Activated CD8-positive, alpha-beta T cell treated with anti-CD3 and anti-CD28 coated beads, Interleukin-2, amount 10 ng/mL, durations not matched to agents 7 days and 5 days (primary cell): ENCODE measurements around the gene BET1L. TPM values are rescaled to one million over a fixed set of nuclear protein-coding genes. Genes with fewer than 3 reads are reported as not detected.

Experiments
- ATAC-seq: fragments of 150-1000 bp; cut with Tn5 transposase; one replicate; pipeline ENCODE4 v1.10.0; 2021; ENCODE audit warnings: moderate library complexity
- CTCF ChIA-PET: fragments of 350-600 bp; sonication (Branson Sonifier 250); formaldehyde crosslinking; loops from one replicate; lab custom pipeline; 2021; ENCODE audit warnings: antibody characterized with exemption; lab: Charles Lee
- POLR2A ChIA-PET: fragments of 350-600 bp; sonication (Branson Sonifier 250); formaldehyde crosslinking; loops from one replicate; lab custom pipeline; 2021; ENCODE audit warnings: antibody characterized with exemption; lab: Charles Lee
- DNase-seq: peaks from one replicate; pipeline ENCODE4 v3.0.0-alpha.2; 2020
- H3K27ac Mint-ChIP-seq: one replicate; pipeline ENCODE4 v1.8.0; 2021; ENCODE audit warnings: mild to moderate bottlenecking, mixed read lengths
- H3K27me3 Mint-ChIP-seq: one replicate; pipeline ENCODE4 v1.8.0; 2021; ENCODE audit warnings: low read depth, mixed read lengths
- H3K36me3 Mint-ChIP-seq: one replicate; pipeline ENCODE4 v1.8.0; 2021; ENCODE audit warnings: low read depth, mixed read lengths
- H3K4me1 Mint-ChIP-seq: one replicate; pipeline ENCODE4 v1.8.0; 2021; ENCODE audit warnings: low read depth, mixed read lengths
- H3K4me3 Mint-ChIP-seq: one replicate; pipeline ENCODE4 v1.8.0; 2021; ENCODE audit warnings: mild to moderate bottlenecking, mixed read lengths
- H3K9me3 Mint-ChIP-seq: one replicate; pipeline ENCODE4 v1.8.0; 2022; ENCODE audit warnings: mixed read lengths; ENCODE audit not compliant: insufficient read depth
- total RNA-seq, 2 experiments: library from RNA; stranded (reverse); gene quantifications; one replicate each; pipeline ENCODE4 v1.2.3, GENCODE V29; 2021

BET1L gene
- total RNA-seq, 2 experiments from 2014 or later: 33.8 to 34.2 TPM

DNA sequence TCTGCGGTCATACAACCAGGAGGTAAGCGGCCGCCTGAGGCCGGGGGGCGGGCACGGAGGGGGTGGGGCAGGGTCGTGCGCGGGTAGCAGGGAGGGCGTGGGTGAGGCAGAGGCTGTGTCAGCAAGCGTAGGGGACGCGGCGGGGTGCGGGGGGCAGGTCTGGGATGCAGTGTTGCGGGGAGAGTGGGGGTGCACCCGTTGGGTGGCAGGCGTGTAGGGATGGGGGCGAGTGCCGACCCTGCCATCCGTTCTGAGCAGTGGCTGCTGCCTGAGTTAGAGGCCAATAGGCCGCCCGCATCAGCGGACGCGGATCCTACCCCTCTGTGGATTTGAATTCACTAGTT, 1.7 kb upstream of the BET1L start:
- no peaks in the 10 kb centered on the region for H3K27me3 Mint-ChIP-seq
- no peaks in the 10 kb centered on the region for H3K9me3 Mint-ChIP-seq
- POLR2A ChIA-PET: interaction anchor here (1.2 to 2.9 kb wide), 7 partner anchors 10 to 108 kb away, joined by 4 to 15 read pairs (median 8); partner anchors contain the start of genes PGGHG and PSMD13
- ATAC-seq (peak; percentile 7), DNase-seq (no peak)
- H3K27ac Mint-ChIP-seq: peak overlapping the region; percentile 99
- H3K4me3 Mint-ChIP-seq: peak overlapping the region; percentile 94
- H3K4me1 Mint-ChIP-seq: peaks cover 47% of the 10 kb centered on the region
- H3K36me3 Mint-ChIP-seq: peaks cover 62% of the 10 kb centered on the region
- CTCF ChIA-PET: interaction anchor here (0.7 kb wide), 1 partner anchor 42 kb away, joined by 4 read pairs; no protein-coding TSS in a partner anchor

DNA sequence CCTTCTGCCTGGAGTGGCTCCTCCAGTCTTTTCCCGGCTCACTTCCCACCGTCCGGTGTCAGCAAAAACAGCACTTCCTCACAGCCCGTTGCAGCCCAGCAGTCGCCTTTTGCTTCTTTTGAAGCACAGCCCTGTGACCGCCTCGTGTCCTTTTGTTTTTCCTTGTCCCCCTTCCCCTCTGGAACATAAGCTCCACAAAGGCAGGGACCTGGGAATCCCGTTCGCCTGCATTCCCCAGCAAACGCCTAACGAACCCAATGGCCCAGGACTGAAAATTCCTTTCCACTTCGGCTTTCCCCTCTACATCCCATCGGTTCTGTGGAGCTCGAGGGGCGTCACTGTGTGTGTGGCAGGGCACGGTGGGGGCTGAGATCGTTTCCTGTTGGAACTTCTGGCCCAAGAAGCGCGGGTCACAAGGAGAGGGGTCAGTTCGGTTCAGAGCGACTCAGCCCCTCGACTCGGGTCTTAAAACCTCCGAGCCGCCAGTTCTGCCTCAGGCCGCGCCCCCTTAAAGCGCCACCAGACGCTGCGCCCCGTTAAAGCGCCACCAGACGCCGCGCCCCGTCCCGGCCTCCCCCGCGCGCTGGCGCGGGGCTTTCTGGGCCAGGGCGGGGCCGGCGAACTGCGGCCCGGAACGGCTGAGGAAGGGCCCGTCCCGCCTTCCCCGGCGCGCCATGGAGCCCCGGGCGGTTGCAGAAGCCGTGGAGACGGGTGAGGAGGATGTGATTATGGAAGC, 1.1 kb upstream of the BET1L start:
- Mint-ChIP-seq H3K36me3 (peaks cover 65% of the 10 kb centered on the region), H3K4me1 (peaks cover 53% of the 10 kb centered on the region), H3K27ac (peak overlapping the region; percentile 99), H3K4me3 (peak overlapping the region; percentile 94), H3K9me3 (no peaks in the 10 kb centered on the region), H3K27me3 (no peaks in the 10 kb centered on the region)
- ChIA-PET POLR2A (interaction anchor here (1.2 to 2.9 kb wide), 7 partner anchors 11 to 109 kb away, joined by 4 to 15 read pairs (median 8); partner anchors contain the start of genes PGGHG and PSMD13), CTCF (interaction anchor here (2.0 to 2.1 kb wide), 2 partner anchors 29 to 76 kb away, joined by 6 to 7 read pairs; partner anchors contain the start of gene PSMD13)
- DNase-seq (peak; percentile 88), ATAC-seq (peak; percentile 73)

DNA sequence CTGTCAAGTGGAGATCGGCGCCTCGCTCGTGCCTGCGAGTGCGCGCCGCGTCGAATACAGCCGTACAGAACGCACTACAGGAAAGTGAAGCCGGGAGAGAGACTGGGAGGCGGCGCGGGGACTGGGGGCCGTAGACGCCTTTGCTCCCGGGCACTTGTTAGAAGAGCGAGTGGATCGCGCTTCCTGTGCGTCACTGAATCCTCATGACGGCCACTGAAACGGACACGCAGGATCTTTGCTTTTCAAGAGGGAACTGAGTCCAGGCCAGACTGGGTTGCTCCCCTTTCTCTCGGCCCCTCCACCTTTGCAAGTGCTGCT, 623 bp upstream of the BET1L start:
- Mint-ChIP-seq H3K4me3 (peak overlapping the region; percentile 94), H3K36me3 (peaks cover 64% of the 10 kb centered on the region), H3K27ac (peak overlapping the region; percentile 99), H3K9me3 (no peaks in the 10 kb centered on the region), H3K27me3 (no peaks in the 10 kb centered on the region), H3K4me1 (peaks cover 58% of the 10 kb centered on the region)
- ATAC-seq (no peak), DNase-seq (no peak)
- ChIA-PET CTCF (interaction anchor here (0.9 to 2.1 kb wide), 9 partner anchors 16 to 242 kb away, joined by 4 to 13 read pairs (median 5); partner anchors contain the start of genes PSMD13 and PTDSS2), POLR2A (interaction anchor here (0.7 to 2.9 kb wide), 19 partner anchors 8 to 611 kb away, joined by 3 to 16 read pairs (median 4); partner anchors contain the start of genes IFITM2, NLRP6, PNPLA2 and PSMD13)

DNA sequence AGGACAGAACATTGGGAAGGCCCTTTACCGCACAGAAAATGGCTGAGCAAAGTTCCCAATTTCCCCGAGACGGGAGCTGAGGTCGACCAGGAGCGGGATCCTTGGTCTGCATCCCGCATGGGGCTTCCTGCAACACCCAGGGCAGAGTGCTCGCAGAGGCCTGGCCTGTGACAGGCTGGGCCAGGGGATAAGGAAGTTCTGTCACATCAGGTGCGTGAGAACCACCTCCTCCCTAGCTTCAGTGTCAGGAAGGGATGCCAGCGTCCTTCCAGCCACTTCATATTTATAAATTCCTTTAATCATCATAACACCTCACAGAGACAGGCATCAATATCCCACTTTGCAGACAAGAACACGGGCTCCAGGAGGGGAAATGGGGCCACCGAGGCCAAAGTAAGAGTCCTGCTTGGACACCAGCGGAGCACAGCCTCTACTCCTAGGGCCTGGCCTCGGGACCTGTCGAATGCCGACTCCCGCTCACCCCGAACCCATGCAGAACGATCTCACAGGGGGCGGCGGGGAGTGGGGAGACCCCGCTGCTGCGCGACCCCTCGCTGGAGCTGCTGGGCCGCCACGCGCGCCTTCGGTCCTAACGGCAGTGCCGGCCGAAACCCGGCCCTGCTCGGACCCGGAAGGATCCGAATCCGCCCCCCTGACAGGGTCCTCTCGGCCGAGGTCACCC, 532 bp downstream of the BET1L start:
- CTCF ChIA-PET: interaction anchor here (0.5 to 2.1 kb wide), 15 partner anchors 12 to 312 kb away, joined by 3 to 13 read pairs (median 4); partner anchors contain the start of genes PSMD13 and PTDSS2
- peak overlapping the region; percentile 94 for H3K4me3 Mint-ChIP-seq
- peaks cover 69% of the 10 kb centered on the region for H3K4me1 Mint-ChIP-seq
- H3K9me3 Mint-ChIP-seq: no peaks in the 10 kb centered on the region
- POLR2A ChIA-PET: interaction anchor here (0.6 to 2.9 kb wide), 22 partner anchors 9 to 612 kb away, joined by 3 to 16 read pairs (median 4); partner anchors contain the start of genes NLRP6, PNPLA2, PSMD13 and SIRT3
- H3K36me3 Mint-ChIP-seq: peaks cover 56% of the 10 kb centered on the region
- H3K27me3 Mint-ChIP-seq: no peaks in the 10 kb centered on the region
- DNase-seq (peak; percentile 41), ATAC-seq (no peak)
- peak overlapping the region; percentile 99 for H3K27ac Mint-ChIP-seq

DNA sequence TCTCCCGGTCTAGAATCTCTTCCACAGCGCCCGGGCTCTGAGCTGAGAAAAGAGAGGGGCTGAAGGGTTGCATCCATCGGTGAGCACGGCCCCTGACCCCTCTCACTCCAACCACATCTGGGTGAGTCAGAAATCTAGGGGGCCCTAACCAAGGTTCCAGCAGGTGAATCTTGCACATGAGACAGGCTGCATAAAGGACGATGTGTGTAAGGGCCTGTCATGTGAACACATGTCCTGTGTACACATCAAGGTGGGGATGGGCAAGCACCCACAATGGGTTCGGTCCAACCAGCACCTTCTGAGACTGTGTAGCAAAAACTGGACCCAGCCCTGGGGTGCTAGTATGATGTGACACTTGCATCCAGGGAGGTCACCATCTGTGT, 1.2 kb downstream of the BET1L start:
- ChIA-PET CTCF (interaction anchor here (1.3 to 2.0 kb wide), 3 partner anchors 31 to 149 kb away, joined by 4 to 13 read pairs (median 7); partner anchors contain the start of gene PSMD13), POLR2A (interaction anchor here (0.6 to 2.9 kb wide), 5 partner anchors 31 to 107 kb away, joined by 3 to 16 read pairs (median 8); partner anchors contain the start of genes NLRP6, PSMD13 and SIRT3)
- Mint-ChIP-seq H3K4me3 (peak overlapping the region; percentile 94), H3K36me3 (peaks cover 50% of the 10 kb centered on the region), H3K4me1 (peaks cover 72% of the 10 kb centered on the region), H3K27me3 (no peaks in the 10 kb centered on the region), H3K9me3 (no peaks in the 10 kb centered on the region), H3K27ac (peak overlapping the region; percentile 96)
- ATAC-seq (no peak), DNase-seq (peak; percentile 27)

DNA sequence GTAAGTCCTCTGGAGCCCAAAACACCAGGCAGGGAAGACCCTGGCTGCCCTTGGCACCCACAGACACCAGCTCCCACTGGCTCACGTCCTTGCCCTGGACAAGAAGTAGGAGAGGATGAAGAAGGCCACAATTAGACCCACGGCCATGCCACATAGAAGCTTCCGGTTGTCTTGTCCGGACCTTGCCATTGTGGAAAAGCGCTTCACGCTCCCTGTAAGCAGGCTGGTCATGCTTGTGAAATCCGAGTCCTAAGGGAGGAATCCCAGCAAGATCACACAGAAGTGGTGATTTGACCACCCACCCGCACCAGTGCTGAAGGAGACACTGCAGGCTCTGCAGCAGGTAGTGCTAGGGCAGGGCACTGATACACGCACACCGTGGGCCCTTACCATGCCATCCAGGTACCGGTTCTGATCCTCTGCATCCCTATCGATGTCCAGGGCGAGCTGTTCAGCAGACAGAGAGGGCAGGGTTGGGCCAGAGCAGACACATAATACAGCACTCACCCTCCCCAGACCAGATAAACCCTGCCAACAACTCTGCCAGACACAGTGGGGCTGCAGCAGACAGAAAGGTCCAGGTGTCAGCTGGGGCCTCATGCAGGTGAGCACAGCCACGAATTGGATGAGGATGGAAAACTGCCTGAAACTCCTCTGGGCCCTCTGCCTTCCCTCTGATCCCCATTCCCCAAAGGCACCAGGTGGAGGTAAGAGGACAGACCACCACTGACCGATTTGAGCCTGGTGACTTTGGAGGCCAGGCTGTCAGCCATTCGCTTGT, 1.8 kb downstream of the BET1L start:
- ATAC-seq: no peak
- H3K9me3 Mint-ChIP-seq: no peaks in the 10 kb centered on the region
- H3K4me1 Mint-ChIP-seq: peaks cover 68% of the 10 kb centered on the region
- peak overlapping the region; percentile 96 for H3K27ac Mint-ChIP-seq
- H3K27me3 Mint-ChIP-seq: no peaks in the 10 kb centered on the region
- CTCF ChIA-PET: no interaction called here
- no peak for DNase-seq
- peaks cover 46% of the 10 kb centered on the region for H3K36me3 Mint-ChIP-seq
- H3K4me3 Mint-ChIP-seq: peak overlapping the region; percentile 94
- POLR2A ChIA-PET: interaction anchor here (0.6 to 2.2 kb wide), 3 partner anchors 62 to 108 kb away, joined by 3 to 10 read pairs (median 5); partner anchors contain the start of gene NLRP6

DNA sequence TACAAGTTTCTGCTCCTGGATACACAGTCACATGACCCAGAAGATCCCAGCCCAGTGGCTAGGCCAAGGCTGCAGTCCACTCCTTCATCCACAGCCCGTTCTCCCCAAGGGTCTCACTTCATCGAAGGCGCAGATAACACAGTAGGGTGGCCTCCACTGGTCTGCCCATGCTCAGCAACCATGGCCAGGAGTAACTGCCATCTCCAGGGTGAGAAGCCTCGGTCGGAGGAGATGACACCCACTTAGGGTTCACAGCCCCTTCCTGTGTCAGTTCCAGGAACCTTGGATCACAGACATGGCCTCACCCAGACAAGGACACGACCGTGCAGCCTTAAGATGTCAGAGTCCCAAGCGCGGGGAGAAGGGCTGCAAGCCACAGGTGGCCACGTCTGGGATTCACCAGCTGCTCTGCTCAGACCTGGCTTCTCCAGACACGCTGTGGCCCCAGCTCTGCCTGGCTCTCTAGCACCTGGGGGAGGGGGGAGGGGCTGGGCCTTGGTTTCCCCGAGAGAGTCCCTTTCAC, 2.6 kb downstream of the BET1L start:
- no peak for ATAC-seq
- ChIA-PET CTCF (no interaction called here), POLR2A (interaction anchor here (0.8 kb wide), 1 partner anchor 30 kb away, joined by 4 read pairs; no protein-coding TSS in a partner anchor)
- Mint-ChIP-seq H3K27ac (peak overlapping the region; percentile 30), H3K36me3 (peaks cover 39% of the 10 kb centered on the region), H3K27me3 (no peaks in the 10 kb centered on the region), H3K4me1 (peaks cover 60% of the 10 kb centered on the region), H3K9me3 (no peaks in the 10 kb centered on the region), H3K4me3 (no peak overlapping the region)
- DNase-seq: no peak

DNA sequence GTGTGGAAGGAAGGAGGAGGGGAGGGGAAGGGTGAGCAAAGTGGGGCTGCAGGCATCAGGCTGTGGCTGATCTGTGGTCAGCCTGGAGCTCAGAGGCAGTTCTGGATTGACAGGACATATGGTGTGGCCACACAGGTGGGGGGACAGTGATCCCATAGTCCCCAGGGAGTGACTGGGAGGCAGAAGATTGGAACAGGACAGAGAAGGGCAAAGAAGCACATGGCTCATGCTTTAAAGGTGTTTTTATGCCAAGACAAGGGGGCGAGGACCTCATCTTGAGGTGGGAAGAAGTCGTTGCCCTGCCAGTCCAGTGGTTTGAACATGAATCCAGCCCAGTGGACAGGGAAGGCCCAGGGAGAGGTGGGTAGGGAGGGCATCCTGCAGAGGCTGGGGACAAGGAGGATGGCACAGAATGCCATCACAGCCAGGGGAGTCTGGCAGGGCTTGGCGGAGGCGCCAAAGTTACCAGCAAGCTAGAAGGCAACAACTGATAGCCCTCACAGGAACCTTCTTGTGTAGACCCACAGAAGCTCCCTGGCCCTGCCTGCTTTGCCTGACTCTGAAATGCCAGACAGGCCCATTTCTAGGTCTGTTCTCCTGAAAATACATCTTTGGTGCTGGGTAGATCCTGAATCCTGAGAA, 3.1 kb downstream of the BET1L start:
- Mint-ChIP-seq H3K9me3 (no peaks in the 10 kb centered on the region), H3K4me1 (peaks cover 57% of the 10 kb centered on the region), H3K4me3 (no peak overlapping the region), H3K36me3 (peaks cover 36% of the 10 kb centered on the region), H3K27me3 (no peaks in the 10 kb centered on the region), H3K27ac (peak overlapping the region; percentile 74)
- ATAC-seq: no peak
- CTCF ChIA-PET: no interaction called here
- POLR2A ChIA-PET: interaction anchor here (0.6 to 0.8 kb wide), 2 partner anchors 31 to 164 kb away, joined by 3 to 4 read pairs; no protein-coding TSS in a partner anchor
- peak; percentile 19 for DNase-seq

DNA sequence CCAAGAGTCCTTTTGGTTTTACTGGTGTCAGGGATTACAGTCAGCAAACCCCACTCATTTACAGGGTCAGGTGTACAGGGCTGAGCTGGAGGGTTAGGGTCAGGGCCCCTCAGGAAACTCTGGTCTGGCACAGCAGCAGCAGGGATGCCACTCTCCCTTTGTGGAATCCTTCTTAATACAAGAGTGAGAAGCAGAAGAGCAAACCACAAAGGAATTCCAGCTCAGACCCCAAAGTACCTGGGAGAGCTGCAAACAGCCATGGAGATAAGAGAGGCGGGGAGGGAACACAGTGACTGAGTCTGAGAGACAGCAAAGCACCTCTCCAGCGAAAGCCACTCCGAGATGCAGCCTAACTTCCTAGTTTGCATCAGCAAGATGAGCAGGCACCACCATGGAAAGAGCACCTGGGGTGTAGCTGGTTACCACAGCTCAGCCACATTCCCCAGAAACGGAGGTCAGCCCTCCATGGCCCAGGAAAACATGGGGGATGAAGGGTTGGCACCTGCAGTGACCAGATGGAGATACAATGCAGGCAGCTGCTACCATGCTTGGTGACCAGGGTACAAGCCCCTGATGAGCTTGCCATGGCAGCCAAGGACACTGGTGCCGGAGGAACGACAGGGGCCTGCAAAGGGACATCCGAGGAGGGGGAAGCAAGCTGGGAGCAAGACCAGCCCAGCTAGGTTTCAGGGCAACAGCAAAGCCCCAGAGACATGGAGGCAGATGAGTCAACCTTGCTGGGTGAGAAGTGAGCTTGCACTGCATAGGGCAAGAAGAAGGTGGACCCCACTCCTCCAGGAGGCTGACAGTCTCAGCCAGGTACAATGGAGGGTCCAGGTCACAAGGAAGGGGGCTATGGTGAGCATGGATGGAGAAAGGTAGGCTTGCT, 3.9 kb downstream of the BET1L start:
- Mint-ChIP-seq H3K27me3 (no peaks in the 10 kb centered on the region), H3K27ac (peak overlapping the region; percentile 77), H3K9me3 (no peaks in the 10 kb centered on the region), H3K4me1 (peaks cover 56% of the 10 kb centered on the region), H3K4me3 (no peak overlapping the region), H3K36me3 (peaks cover 36% of the 10 kb centered on the region)
- DNase-seq (no peak), ATAC-seq (no peak)
- POLR2A ChIA-PET: interaction anchor here (0.6 kb wide), 2 partner anchors 165 to 374 kb away, joined by 3 read pairs; no protein-coding TSS in a partner anchor
- CTCF ChIA-PET: interaction anchor here (0.9 kb wide), 1 partner anchor 47 kb away, joined by 3 read pairs; no protein-coding TSS in a partner anchor
